HepG2 (cell line): ENCODE measurements around the gene WNT2B. TPM values are rescaled to one million over a fixed set of nuclear protein-coding genes. Genes with fewer than 3 reads are reported as not detected.

Source experiments
- ATAC-seq: fragments of 200-7000 bp; cut with Tn5 transposase; 3 replicates; pipeline ENCODE4 v1.9.1; 2020; ENCODE audit warnings: mild to moderate bottlenecking, moderate library complexity
- BruUV-seq: library from RNA; stranded (reverse); fragments of 400-500 nt; replicated peaks from 2 replicates; lab custom pipeline; 2021; lab: Mats Ljungman, UMichigan
- CTCF ChIA-PET: fragments of 300-600 bp; formaldehyde crosslinking; extraction: SDS; loops from one replicate; lab custom pipeline; 2021; ENCODE audit warnings: low total read pairs, inconsistent platforms, low intra/inter-chr PET ratio; lab: Yijun Ruan, JAX
- POLR2A ChIA-PET: fragments of 350-600 bp; sonication (Branson Sonifier 250); formaldehyde crosslinking; loops from one replicate; lab custom pipeline; 2020; ENCODE audit warnings: antibody characterized with exemption, inconsistent platforms; lab: Yijun Ruan, JAX
- DNase-seq: peaks from one replicate; pipeline ENCODE4 v3.0.0-alpha.2; 2015; ENCODE audit warnings: low spot score
- FAIRE-seq: peaks from 3 replicates; lab custom pipeline; 2011; peaks lifted over from hg19 to GRCh38; lab: Jason Lieb, UNC
- H2AFZ ChIP-seq: one replicate; pipeline ENCODE4 v1.6.1; 2011; ENCODE audit warnings: low read length, inconsistent platforms
- H3K27ac ChIP-seq: fragments of 300-600 bp; 3 replicates; pipeline ENCODE4 v1.8.0; 2011; ENCODE audit warnings: mixed run types, mild to moderate bottlenecking, mixed read lengths, low read length, inconsistent platforms; ENCODE audit not compliant: insufficient read depth; ENCODE audit errors: extremely low read length
- H3K27me3 ChIP-seq, 2 experiments: fragments of 200-600 bp in 1 of 2; 2 replicates in 1 of 2; 3 replicates in 1 of 2; pipeline versions ENCODE4 v1.6.0 to v1.8.0; 2011; ENCODE audit warnings: low read length in 2 of 2, mild to moderate bottlenecking in 2 of 2, moderate library complexity in 2 of 2, inconsistent platforms in 1 of 2; ENCODE audit not compliant: insufficient read depth in 2 of 2, control insufficient read depth in 1 of 2
- H3K36me3 ChIP-seq, 2 experiments: fragments of 200-600 bp in 1 of 2; replicated peaks in 1 of 2; 2 replicates in 1 of 2; 3 replicates in 1 of 2; pipeline versions ENCODE4 v1.5.1 to v1.8.0; 2011; ENCODE audit warnings: low read length in 2 of 2, inconsistent platforms in 1 of 2; ENCODE audit not compliant: insufficient read depth in 2 of 2, control insufficient read depth in 1 of 2
- H3K4me1 ChIP-seq: 2 replicates; pipeline ENCODE4 v1.5.1; 2012; ENCODE audit warnings: low read length, inconsistent platforms; ENCODE audit not compliant: insufficient read depth
- H3K4me2 ChIP-seq: 2 replicates; pipeline ENCODE4 v1.6.0; 2011; ENCODE audit warnings: low read depth, low read length, inconsistent platforms
- H3K4me3 ChIP-seq, 3 experiments: fragments of 200-600 bp in 1 of 3; sonication (generic), shearing (Covaris generic) in 1 of 3; replicated peaks in 1 of 3; 2 replicates each; pipeline ENCODE4 v1.5.1; 2011 to 2016; ENCODE audit warnings: low read length in 3 of 3, inconsistent platforms in 2 of 3, low read depth in 2 of 3, mild to moderate bottlenecking in 2 of 3, control low read depth in 1 of 3, mixed read lengths in 1 of 3; ENCODE audit not compliant: insufficient read depth in 1 of 3
- H3K79me2 ChIP-seq: one replicate; pipeline ENCODE4 v1.6.1; 2011; ENCODE audit warnings: low read length, inconsistent platforms; ENCODE audit not compliant: insufficient read depth
- H3K9ac ChIP-seq: 2 replicates; pipeline ENCODE4 v1.6.0; 2011; ENCODE audit warnings: mild to moderate bottlenecking, low read depth, low read length, inconsistent platforms; ENCODE audit not compliant: insufficient read depth
- H3K9me3 ChIP-seq: 2 replicates; pipeline ENCODE4 v1.5.1; 2012; ENCODE audit warnings: mild to moderate bottlenecking, low read length
- H4K20me1 ChIP-seq: 2 replicates; pipeline ENCODE4 v1.6.0; 2011; ENCODE audit warnings: inconsistent platforms, mild to moderate bottlenecking, low read length, moderate library complexity; ENCODE audit not compliant: insufficient read depth
- CCAR2 ChIP-seq: fragments of 200-400 bp; formaldehyde crosslinking; optimal IDR thresholded peaks from 2 replicates; pipeline ENCODE3; 2018; ENCODE audit warnings: low read depth, mild to moderate bottlenecking, low read length, moderate library complexity
- JARID2 ChIP-seq: sonication (generic); formaldehyde crosslinking; IDR thresholded peaks from 2 replicates; pipeline ENCODE4 v1.8.1; 2023; ENCODE audit warnings: missing genetic modification reagents, inconsistent platforms; ENCODE audit not compliant: insufficient replicate concordance
- NR2F1 ChIP-seq, 2 experiments: fragments of 450-650 bp in 1 of 2; formaldehyde crosslinking in 1 of 2; IDR thresholded peaks; 2 replicates each; pipeline versions ENCODE4 v1.5.0 to v1.6.1; 2016 to 2020; ENCODE audit warnings: mild to moderate bottlenecking in 1 of 2, missing compliant biosample characterization in 1 of 2, missing genetic modification reagents in 1 of 2, moderate library complexity in 1 of 2
- REST ChIP-seq, 2 experiments: IDR thresholded peaks; 2 replicates each; pipeline ENCODE4 v1.6.1; 2011 to 2012; ENCODE audit warnings: low read length in 2 of 2, borderline replicate concordance in 1 of 2, low read depth in 1 of 2, mild to moderate bottlenecking in 1 of 2, moderate library complexity in 1 of 2
- SKI ChIP-seq: fragments of 450-650 bp; IDR thresholded peaks from one replicate; pipeline ENCODE4 v1.6.1; 2018; ENCODE audit warnings: mild to moderate bottlenecking; ENCODE audit not compliant: partially characterized antibody
- TFAP4 ChIP-seq: sonication (generic); IDR thresholded peaks from 2 replicates; pipeline ENCODE4 v1.6.1; 2016; ENCODE audit warnings: low read depth, borderline replicate concordance
- ZBTB7A ChIP-seq: sonication (generic); formaldehyde crosslinking; IDR thresholded peaks from 2 replicates; pipeline ENCODE4 v1.8.0; 2022; ENCODE audit warnings: mild to moderate bottlenecking, missing genetic modification reagents
- ZNF329 ChIP-seq: sonication (generic); formaldehyde crosslinking; IDR thresholded peaks from 2 replicates; pipeline ENCODE4 v1.9.0; 2021; ENCODE audit warnings: low read depth, mild to moderate bottlenecking, missing genetic modification reagents
- WGBS: methylation state at CpG from one replicate; pipeline ENCODE4 v1.1.6; 2017; ENCODE audit warnings: low lambda C conversion rate; 5-methylcytosine and 5-hydroxymethylcytosine counted together
- in situ Hi-C: cut with HindIII; loops from 2 replicates; pipeline ENCODE4 v1.10.0; 2017; ENCODE audit warnings: low pct_unique_long_range_greater_than_20kb; ENCODE audit not compliant: extremely low pct_ligation_motif_present
- intact Hi-C: fragments of 100-400 bp; cut with micrococcal nuclease; formaldehyde crosslinking; loops from one replicate; pipeline ENCODE4 v1.10.0; 2022; ENCODE audit not compliant: unreplicated experiment
- polyA plus RNA-seq, 8 experiments: library from polyadenylated mRNA; depleted of rRNA in 3 of 8; stranded (reverse) in 7 of 8; unstranded in 1 of 8; fragments of >200 nt; fragmentation: Illumina TruSeq in 4 of 8; extraction: Trizol in 4 of 8; gene quantifications; 2 replicates each; pipeline versions ENCODE4 v1.2.1 to v1.2.3, GENCODE V29; 2011 to 2016; ENCODE audit warnings: low read depth in 4 of 8, missing spikeins in 1 of 8, mixed read lengths in 1 of 8; ENCODE audit not compliant: insufficient read depth in 1 of 8
- total RNA-seq, 5 experiments: library from RNA; depleted of rRNA; stranded (reverse); fragments of >200 nt; fragmentation: Illumina TruSeq; extraction: Trizol; gene quantifications; 2 replicates each; pipeline ENCODE4 v1.2.3, GENCODE V29; 2016; ENCODE audit warnings: low read depth in 1 of 5

WNT2B gene
- total and polyA plus RNA-seq, 2 of the 13 experiments (the other 11 are each of a cell fraction or from before 2014, with no cell fraction given): 0.11 to 0.32 TPM

DNA sequence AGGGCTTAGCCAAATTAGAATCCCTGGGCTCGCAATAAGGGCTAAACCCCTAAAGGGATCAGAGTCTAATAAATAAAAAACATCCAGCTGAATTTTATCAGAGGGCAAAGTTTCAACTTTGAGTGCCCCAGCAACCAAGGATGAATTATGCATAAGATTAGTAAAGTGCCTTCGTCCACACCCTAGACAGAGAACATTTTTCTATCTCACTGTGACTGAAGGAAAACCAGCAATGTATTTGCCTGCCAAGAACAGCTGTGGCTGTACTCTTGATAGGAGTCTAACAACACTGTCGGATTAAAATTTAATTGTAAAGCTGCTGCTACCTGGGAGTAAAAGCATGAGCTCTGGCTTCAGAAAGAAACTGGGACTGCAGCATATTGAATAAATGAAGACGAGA lies 23.3 kb downstream of the WNT2B start (continued):
- TF ChIP-seq REST (IDR thresholded peaks at IDR 0.05; ENCODE audit: borderline replicate concordance in 1 of 2, low read depth in 1 of 2, low read length in 2 of 2) (no peak), CCAR2 (no peak)

GRCh38 chr1:112533029-112533428 lies 24.3 kb downstream of the WNT2B start:
- Histone ChIP-seq H3K4me2 (no peak overlapping the region), H3K27ac (no peak overlapping the region), H3K36me3 (no peaks in the 10 kb centered on the region), H3K79me2 (no peaks in the 10 kb centered on the region), H3K9me3 (no peaks in the 10 kb centered on the region), H3K4me3 (no peak overlapping the region), H2AFZ (no peak overlapping the region), H3K9ac (no peak overlapping the region), H3K4me1 (no peaks in the 10 kb centered on the region), H4K20me1 (no peaks in the 10 kb centered on the region), H3K27me3 (no peaks in the 10 kb centered on the region)
- WGBS: 98% methylated on average over 6 of the region's 6 CpGs
- in situ Hi-C loops (no loop called here), intact Hi-C loops (no loop called here)
- BruUV-seq: no TSS peak
- DNase-seq: no peak
- no peak for FAIRE-seq
- ChIA-PET POLR2A (no interaction called here), CTCF (no interaction called here)
- ATAC-seq: no peak
- no peak for TF ChIP-seq SKI
- no peak for TF ChIP-seq ZBTB7A
- no peak for TF ChIP-seq JARID2 (CRISPR knock-in tag)
- no peak for TF ChIP-seq ZNF329 (CRISPR knock-in tag)
- no peak for TF ChIP-seq TFAP4
- TF ChIP-seq NR2F1 (CRISPR knock-in tag; IDR thresholded peaks at IDR 0.05): no peak
